Left forelimb (tissue), 1 donor: Measurements from ENCODE around the gene CALML5.
A peak's percentile ranks its signal among the peaks of the same experiment; 100 is the strongest.
"Not testable (repeated sequence)": the region's sequence is repeated elsewhere in the genome, so short reads cannot be mapped to it uniquely, and the experiment has no call there.

Source experiments
- DNase-seq: peaks from one replicate; pipeline ENCODE4 v3.0.0-alpha.2; 2018; ENCODE audit warnings: low spot score

The CALML5 gene

GRCh38 chr10:5482016-5482415 is 17.4 kb downstream of the CALML5 start:
- peak; percentile 36 for DNase-seq

- DNase-seq = peak; percentile 25
Measured at GRCh38 chr10:5481121-5481520, 18.2 kb downstream of the CALML5 start.

GRCh38 chr10:5480162-5480941 is 19.0 kb downstream of the CALML5 start:
- peak; percentile 55 for DNase-seq

- peak; percentile 41 for DNase-seq
Measured at GRCh38 chr10:5479481-5480161, 19.7 kb downstream of the CALML5 start.

GRCh38 chr10:5478694-5479305 is 20.6 kb downstream of the CALML5 start:
- no peak for DNase-seq

GRCh38 chr10:5477948-5478693 is 21.2 kb downstream of the CALML5 start:
- no peak for DNase-seq

GRCh38 chr10:5476918-5477525 is 22.3 kb downstream of the CALML5 start:
- no peak for DNase-seq

- DNase-seq = not testable (repeated sequence)
Measured at GRCh38 chr10:5475974-5476807, 23.2 kb downstream of the CALML5 start.

- not testable (repeated sequence) for DNase-seq
Measured at GRCh38 chr10:5475088-5475487, 24.3 kb downstream of the CALML5 start.

- not testable (repeated sequence) for DNase-seq
Measured at GRCh38 chr10:5474642-5475041, 24.7 kb downstream of the CALML5 start.

- DNase-seq = no peak
Measured at GRCh38 chr10:5470062-5470751, 29.2 kb downstream of the CALML5 start.

GRCh38 chr10:5469353-5470061 is 29.9 kb downstream of the CALML5 start:
- DNase-seq = no peak

- no peak for DNase-seq
Measured at GRCh38 chr10:5468262-5469106, 30.9 kb downstream of the CALML5 start.

- no peak for DNase-seq
Measured at GRCh38 chr10:5467634-5468255, 31.6 kb downstream of the CALML5 start.

GRCh38 chr10:5467207-5467535 is 32.2 kb downstream of the CALML5 start:
- DNase-seq = no peak

- DNase-seq = peak; percentile 89
Measured at GRCh38 chr10:5466451-5467206, 32.7 kb downstream of the CALML5 start.

- no peak for DNase-seq
Measured at GRCh38 chr10:5465976-5466450, 33.4 kb downstream of the CALML5 start.
